Adrenal gland (tissue), 5 donors: ENCODE data around the gene EFNB1.

Experiments used
- CTCF ChIP-seq, 6 experiments: fragments of 450-650 bp in 4 of 6; fragments of 200-600 bp in 2 of 6; sonication (generic) in 1 of 6; IDR thresholded peaks; 1 replicate in 5 of 6; 2 replicates in 1 of 6; pipeline versions ENCODE4 v1.5.1 to v1.8.0; 2016 to 2021; ENCODE audit warnings: antibody characterized with exemption in 6 of 6, mild to moderate bottlenecking in 2 of 6, moderate library complexity in 1 of 6
- POLR2A ChIP-seq, 2 donors: fragments of 450-650 bp; IDR thresholded peaks; one replicate each; pipeline ENCODE4 v1.6.1; 2017; ENCODE audit warnings: antibody characterized with exemption in 2 of 2, mild to moderate bottlenecking in 2 of 2, moderate library complexity in 1 of 2
- donor health status: DM: no; HTN: no; CAD: no.

- TF ChIP-seq POLR2A (IDR thresholded peaks at IDR 0.05) (no peak), CTCF (IDR thresholded peaks at IDR 0.05) (no peak)
Measured at GRCh38 chrX:68870357-68870756, 41.5 kb downstream of the EFNB1 start.
